Gastrocnemius medialis (tissue), 4 donors: Measurements from ENCODE around the gene PLCG2.

ENCODE experiments used
- POLR2A ChIP-seq, 2 donors: fragments of 450-650 bp; IDR thresholded peaks; one replicate each; pipeline ENCODE4 v1.6.1; 2017; ENCODE audit warnings: antibody characterized with exemption in 2 of 2, mild to moderate bottlenecking in 2 of 2, moderate library complexity in 2 of 2
- TF ChIP-seq, protein P1 (sequence below), 5 experiments: fragments of 450-650 bp in 3 of 5; fragments of 200-600 bp in 2 of 5; sonication (generic) in 2 of 5; IDR thresholded peaks in 4 of 5; conservative IDR thresholded peaks in 1 of 5; 1 replicate in 4 of 5; 2 replicates in 1 of 5; pipeline ENCODE4 v1.5.1; 2016 to 2019; ENCODE audit warnings: antibody characterized with exemption in 5 of 5, mild to moderate bottlenecking in 3 of 5, moderate library complexity in 3 of 5

- TF ChIP-seq, protein P1, sequence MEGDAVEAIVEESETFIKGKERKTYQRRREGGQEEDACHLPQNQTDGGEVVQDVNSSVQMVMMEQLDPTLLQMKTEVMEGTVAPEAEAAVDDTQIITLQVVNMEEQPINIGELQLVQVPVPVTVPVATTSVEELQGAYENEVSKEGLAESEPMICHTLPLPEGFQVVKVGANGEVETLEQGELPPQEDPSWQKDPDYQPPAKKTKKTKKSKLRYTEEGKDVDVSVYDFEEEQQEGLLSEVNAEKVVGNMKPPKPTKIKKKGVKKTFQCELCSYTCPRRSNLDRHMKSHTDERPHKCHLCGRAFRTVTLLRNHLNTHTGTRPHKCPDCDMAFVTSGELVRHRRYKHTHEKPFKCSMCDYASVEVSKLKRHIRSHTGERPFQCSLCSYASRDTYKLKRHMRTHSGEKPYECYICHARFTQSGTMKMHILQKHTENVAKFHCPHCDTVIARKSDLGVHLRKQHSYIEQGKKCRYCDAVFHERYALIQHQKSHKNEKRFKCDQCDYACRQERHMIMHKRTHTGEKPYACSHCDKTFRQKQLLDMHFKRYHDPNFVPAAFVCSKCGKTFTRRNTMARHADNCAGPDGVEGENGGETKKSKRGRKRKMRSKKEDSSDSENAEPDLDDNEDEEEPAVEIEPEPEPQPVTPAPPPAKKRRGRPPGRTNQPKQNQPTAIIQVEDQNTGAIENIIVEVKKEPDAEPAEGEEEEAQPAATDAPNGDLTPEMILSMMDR (IDR thresholded peaks at IDR 0.05 in 4 of 5, conservative IDR thresholded peaks at IDR 0.05 in 1 of 5) = no peak
- TF ChIP-seq POLR2A (IDR thresholded peaks at IDR 0.05) = no peak
Observed at GRCh38 chr16:81843683-81844082, 64.6 kb downstream of the PLCG2 start.
